Inflammatory macrophage (primary cell): Measurements from ENCODE around the gene PFDN2.

ENCODE experiments used
- DNase-seq, 2 donors: peaks; one replicate each; pipeline ENCODE4 v3.0.0-alpha.2; 2020 to 2022

The PFDN2 gene

GRCh38 chr1:161051219-161051618 lies 66.6 kb downstream of the PFDN2 start:
- DNase-seq, result no peak
